22Rv1 (cell line): ENCODE data around the gene CACNG1.
"Not testable (repeated sequence)": the region's sequence is repeated elsewhere in the genome, so short reads cannot be mapped to it uniquely, and the experiment has no call there.

Experiments used
- H3K27ac ChIP-seq: fragments of 450-650 bp; 2 replicates; pipeline ENCODE4 v1.5.1; 2017
- ZFX ChIP-seq: fragments of 450-650 bp; IDR thresholded peaks from 2 replicates; pipeline ENCODE4 v1.6.1; 2017; ENCODE audit warnings: antibody characterized with exemption, borderline replicate concordance
- TF ChIP-seq, protein P1 (sequence below): fragments of 450-650 bp; IDR thresholded peaks from 2 replicates; pipeline ENCODE4 v1.5.1; 2017; ENCODE audit warnings: mild to moderate bottlenecking

Gene CACNG1

GRCh38 chr17:67080804-67081203 lies 36.5 kb downstream of the CACNG1 start:
- TF ChIP-seq, protein P1, sequence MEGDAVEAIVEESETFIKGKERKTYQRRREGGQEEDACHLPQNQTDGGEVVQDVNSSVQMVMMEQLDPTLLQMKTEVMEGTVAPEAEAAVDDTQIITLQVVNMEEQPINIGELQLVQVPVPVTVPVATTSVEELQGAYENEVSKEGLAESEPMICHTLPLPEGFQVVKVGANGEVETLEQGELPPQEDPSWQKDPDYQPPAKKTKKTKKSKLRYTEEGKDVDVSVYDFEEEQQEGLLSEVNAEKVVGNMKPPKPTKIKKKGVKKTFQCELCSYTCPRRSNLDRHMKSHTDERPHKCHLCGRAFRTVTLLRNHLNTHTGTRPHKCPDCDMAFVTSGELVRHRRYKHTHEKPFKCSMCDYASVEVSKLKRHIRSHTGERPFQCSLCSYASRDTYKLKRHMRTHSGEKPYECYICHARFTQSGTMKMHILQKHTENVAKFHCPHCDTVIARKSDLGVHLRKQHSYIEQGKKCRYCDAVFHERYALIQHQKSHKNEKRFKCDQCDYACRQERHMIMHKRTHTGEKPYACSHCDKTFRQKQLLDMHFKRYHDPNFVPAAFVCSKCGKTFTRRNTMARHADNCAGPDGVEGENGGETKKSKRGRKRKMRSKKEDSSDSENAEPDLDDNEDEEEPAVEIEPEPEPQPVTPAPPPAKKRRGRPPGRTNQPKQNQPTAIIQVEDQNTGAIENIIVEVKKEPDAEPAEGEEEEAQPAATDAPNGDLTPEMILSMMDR = no peak
- TF ChIP-seq ZFX = no peak
- no peak overlapping the region for H3K27ac ChIP-seq

DNA sequence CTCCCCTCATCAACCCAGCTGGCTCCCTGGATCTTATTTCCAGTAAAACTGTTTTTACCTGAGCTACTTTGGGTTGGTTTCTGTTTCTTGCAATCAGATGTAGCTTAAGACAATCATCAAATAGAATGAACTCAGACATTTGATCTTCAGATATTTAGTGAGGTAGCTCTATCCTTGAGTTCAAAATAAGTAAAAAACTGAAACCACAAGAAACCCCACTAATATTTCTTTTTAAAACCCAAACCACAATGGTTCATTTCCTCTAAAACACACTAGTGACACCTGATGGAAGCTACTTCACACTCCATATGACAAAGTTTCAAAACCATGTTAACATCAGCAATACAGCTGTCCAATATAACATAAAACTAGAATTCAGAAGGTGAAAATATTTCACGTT lies 37.8 kb downstream of the CACNG1 start:
- H3K27ac ChIP-seq = no peak overlapping the region
- TF ChIP-seq, protein P1 = 0 out of 2 replicates have a peak, but pooled peaks have one; percentile 5
- TF ChIP-seq ZFX = no peak

GRCh38 chr17:67085406-67085805 lies 41.1 kb downstream of the CACNG1 start:
- TF ChIP-seq, protein P1 = no peak
- TF ChIP-seq ZFX = no peak
- no peak overlapping the region for H3K27ac ChIP-seq

GRCh38 chr17:67088639-67089038 lies 44.3 kb downstream of the CACNG1 start:
- TF ChIP-seq, protein P1 = no peak
- no peak for TF ChIP-seq ZFX
- H3K27ac ChIP-seq = no peak overlapping the region

DNA sequence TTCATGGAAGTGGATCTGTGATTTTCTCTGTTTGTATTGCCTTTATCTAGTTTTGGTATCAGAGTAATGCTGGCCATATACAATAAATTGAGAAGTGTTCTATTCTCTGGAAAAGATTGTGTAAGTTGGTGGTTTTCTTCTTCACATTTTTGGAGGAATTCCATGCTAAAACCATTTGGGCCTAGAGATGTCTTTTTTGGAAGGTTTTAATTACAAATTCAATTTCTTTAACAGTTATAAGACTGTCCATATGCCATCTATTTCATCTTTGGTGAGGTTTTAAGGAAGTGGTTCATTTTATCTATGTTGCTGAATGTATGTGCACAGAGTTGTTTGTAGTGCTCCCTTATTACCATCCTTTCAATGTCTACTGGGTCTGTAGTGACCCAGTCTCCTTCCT lies 46.0 kb downstream of the CACNG1 start:
- no peak for TF ChIP-seq ZFX
- TF ChIP-seq, protein P1 = no peak

GRCh38 chr17:67092291-67092690 lies 47.9 kb downstream of the CACNG1 start:
- no peak for TF ChIP-seq ZFX
- TF ChIP-seq, protein P1 = no peak

More for the DNA sequence above, 46.0 kb downstream of the CACNG1 start:
- H3K27ac ChIP-seq = no peak overlapping the region

DNA sequence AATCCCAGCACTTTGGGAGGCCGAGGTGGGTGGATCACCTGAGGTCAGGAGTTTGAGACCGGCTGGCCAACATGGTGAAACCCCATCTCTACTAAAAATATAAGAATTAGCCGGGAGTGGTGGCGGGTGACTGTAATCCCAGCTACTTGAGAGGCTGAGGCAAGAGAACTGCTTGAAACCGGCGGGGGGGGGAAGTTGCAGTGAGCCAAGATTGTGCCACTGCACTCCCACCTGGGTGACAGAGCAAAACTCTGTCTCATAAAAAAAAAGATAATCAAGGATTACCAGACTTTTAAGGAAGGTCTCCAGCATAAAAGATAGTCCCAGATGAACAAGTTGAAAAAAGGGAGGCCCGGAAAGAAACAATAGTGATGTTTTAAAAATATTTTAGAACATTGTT lies 48.4 kb downstream of the CACNG1 start:
- H3K27ac ChIP-seq = not testable (repeated sequence)

More at GRCh38 chr17:67092291-67092690, 47.9 kb downstream of the CACNG1 start:
- no peak overlapping the region for H3K27ac ChIP-seq

DNA sequence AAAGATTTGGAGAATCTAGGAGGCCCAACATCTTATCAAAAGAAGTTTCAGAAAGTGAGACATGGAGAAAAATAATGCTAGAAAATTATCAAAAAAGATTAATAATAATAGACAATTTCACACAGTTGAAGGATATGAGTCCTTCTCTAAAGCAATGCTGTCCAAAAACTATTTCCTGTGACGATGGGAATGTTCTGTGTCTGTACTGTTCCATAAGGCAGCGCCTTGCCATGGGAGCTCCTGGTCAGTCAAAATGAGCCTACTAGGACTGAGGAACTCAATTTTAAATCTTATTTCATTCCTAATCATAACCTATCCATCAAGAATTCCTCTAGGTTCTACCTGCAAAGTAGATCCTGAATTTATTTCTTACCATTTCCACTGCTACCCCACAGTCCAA lies 49.0 kb downstream of the CACNG1 start:
- TF ChIP-seq ZFX = no peak
- TF ChIP-seq, protein P1 = no peak
- H3K27ac ChIP-seq = no peak overlapping the region

GRCh38 chr17:67095291-67095690 lies 50.9 kb downstream of the CACNG1 start:
- H3K27ac ChIP-seq = not testable (repeated sequence)
